Measurements from ENCODE around the gene NFIX. TPM values are rescaled to one million over a fixed set of nuclear protein-coding genes. Genes with fewer than 3 reads are reported as not detected.

NFIX gene
- 1 to 10 TPM in 2 of 3 donors, under 1 TPM in 1; 0.61 to 2.1 (median 1.3) TPM for total RNA-seq
- total RNA-seq (2013), result 1.1 TPM

DNA sequence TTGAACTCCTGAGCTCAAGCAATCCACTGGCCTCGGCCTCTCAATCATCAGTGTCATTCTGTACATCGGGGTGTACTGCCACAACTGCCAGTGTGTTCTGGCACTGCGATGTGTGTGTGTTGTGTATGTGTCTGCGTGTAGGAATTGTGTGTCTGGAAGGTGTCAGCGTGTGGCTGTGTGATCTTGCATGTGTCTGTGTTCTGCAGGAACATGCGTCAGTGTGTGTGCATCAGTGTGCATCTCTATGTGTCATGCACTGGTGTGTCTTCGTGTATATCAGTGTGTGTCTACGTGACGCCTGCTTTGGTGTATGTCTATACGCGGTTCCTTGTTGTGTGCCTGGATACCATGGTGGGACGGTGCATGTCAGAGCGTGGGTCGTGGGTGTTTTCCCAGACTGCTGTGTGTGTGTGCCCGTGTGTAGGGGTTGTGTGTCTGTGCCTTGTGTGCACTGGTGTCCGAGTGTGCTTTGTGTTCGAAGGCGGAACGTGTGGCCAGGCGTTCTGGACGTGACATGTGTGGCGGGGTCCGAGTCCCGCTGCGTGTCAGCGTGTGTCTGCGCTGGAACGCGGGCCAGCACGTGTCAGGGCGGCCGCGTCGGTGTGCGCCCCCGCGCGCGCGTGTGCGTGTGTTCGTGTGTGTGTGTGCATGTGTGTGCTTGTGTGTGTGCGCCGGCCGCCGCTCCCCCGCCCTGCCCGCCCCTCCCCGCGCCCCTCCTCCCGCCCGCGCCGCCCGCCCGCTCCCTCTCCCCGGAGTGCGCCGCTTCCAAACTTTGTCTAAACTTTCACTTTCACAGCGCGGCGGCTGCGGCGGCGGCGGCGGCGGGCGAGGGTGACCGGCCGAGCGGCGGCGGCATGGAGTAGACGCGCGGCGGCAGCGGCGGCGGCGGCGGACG is at the start of gene NFIX:
Gene NFIX (plus strand): TSS at position 775 of the 895 bp plus-strand sequence. CDS start 363 bp downstream, outside the sequence.
- intact Hi-C loops (cut with micrococcal nuclease), result no loop called here
- Histone ChIP-seq H3K27me3 (ENCODE audit: control insufficient read depth, insufficient read depth, low read length) (peaks cover 5% of the 10 kb centered on the region), H3K36me3 (ENCODE audit: control insufficient read depth, insufficient read depth, low read length) (no peaks in the 10 kb centered on the region), H3K9me3 (ENCODE audit: control insufficient read depth, insufficient read depth, low read length) (no peaks in the 10 kb centered on the region), H3K4me3 (ENCODE audit: low read length) (peak within 1 kb of the TSS; percentile 33), H3K27ac (ENCODE audit: low read length) (no peak within 1 kb of the TSS), H3K4me1 (ENCODE audit: control insufficient read depth, insufficient read depth, low read length) (peaks cover 12% of the 10 kb centered on the region)
- peaks cover 6 to 11% of the 10 kb centered on the region in 2 donors for H3K4me1 Mint-ChIP-seq
- no peaks in the 10 kb centered on the region for H3K36me3 Mint-ChIP-seq
- peaks cover 16 to 43% of the 10 kb centered on the region in 2 donors for H3K27me3 Mint-ChIP-seq (ENCODE audit: low read depth in 2 of 2)
- ATAC-seq (peak; percentile 46 to 67 (median 59)), DNase-seq (peak; percentile 60 to 66)
- H3K9me3 Mint-ChIP-seq, result no peaks in the 10 kb centered on the region
- H3K4me3 Mint-ChIP-seq, result peak within 1 kb of the TSS; percentile 91
- WGBS (ENCODE audit: insufficient coverage), result 9% methylated on average over 84 of the region's 84 CpGs
- H3K27ac Mint-ChIP-seq, result peak within 1 kb of the TSS; percentile 60 to 85
- TF ChIP-seq, protein P1, sequence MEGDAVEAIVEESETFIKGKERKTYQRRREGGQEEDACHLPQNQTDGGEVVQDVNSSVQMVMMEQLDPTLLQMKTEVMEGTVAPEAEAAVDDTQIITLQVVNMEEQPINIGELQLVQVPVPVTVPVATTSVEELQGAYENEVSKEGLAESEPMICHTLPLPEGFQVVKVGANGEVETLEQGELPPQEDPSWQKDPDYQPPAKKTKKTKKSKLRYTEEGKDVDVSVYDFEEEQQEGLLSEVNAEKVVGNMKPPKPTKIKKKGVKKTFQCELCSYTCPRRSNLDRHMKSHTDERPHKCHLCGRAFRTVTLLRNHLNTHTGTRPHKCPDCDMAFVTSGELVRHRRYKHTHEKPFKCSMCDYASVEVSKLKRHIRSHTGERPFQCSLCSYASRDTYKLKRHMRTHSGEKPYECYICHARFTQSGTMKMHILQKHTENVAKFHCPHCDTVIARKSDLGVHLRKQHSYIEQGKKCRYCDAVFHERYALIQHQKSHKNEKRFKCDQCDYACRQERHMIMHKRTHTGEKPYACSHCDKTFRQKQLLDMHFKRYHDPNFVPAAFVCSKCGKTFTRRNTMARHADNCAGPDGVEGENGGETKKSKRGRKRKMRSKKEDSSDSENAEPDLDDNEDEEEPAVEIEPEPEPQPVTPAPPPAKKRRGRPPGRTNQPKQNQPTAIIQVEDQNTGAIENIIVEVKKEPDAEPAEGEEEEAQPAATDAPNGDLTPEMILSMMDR (IDR thresholded peaks at IDR 0.05), result no peak

DNA sequence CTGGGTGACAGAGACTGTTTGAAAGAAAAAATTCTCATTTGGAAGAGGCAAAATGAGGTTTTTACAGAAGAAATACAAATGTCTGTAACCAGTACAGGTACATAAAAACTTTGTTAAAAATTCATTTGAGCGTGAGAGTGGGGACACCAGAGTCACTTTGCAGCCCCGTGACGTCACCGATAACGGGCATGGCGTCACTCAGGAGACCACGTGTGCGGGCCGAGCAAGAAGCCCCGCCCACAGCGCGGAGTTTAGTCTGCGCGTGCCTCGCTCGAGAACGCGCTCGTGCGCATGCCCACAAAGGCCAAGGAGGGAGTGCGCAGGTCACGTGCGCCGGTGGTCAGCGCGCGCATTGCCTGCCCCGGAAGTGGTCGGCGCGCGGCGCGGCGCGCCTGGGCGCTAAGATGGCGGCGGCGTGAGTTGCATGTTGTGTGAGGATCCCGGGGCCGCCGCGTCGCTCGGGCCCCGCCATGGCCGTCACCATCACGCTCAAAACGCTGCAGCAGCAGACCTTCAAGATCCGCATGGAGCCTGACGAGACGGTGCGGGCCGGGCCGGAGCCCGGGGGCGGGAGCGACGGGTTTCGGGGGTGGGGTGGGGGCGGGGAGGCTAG is 49.7 kb upstream of the NFIX start, which contains the start of gene RAD23A:
Gene RAD23A (plus strand): TSS at position 384 of the 613 bp plus-strand sequence. CDS start 87 bp downstream, at position 471.
- intact Hi-C loops (cut with micrococcal nuclease), result no loop called here
- ATAC-seq, result peak; percentile 88 to 95 (median 88)
- peaks cover 45% of the 10 kb centered on the region for H3K4me1 ChIP-seq (ENCODE audit: control insufficient read depth, insufficient read depth, low read length)
- whole genome bisulfite sequencing (ENCODE audit: insufficient coverage), result under 1% methylated on average over 62 of the region's 62 CpGs
- H3K36me3 ChIP-seq (ENCODE audit: control insufficient read depth, insufficient read depth, low read length), result peaks cover 71% of the 10 kb centered on the region
- no peaks in the 10 kb centered on the region for H3K27me3 Mint-ChIP-seq (ENCODE audit: low read depth in 2 of 2)
- H3K36me3 Mint-ChIP-seq, result no peaks in the 10 kb centered on the region
- peak within 1 kb of the TSS; percentile 97 for H3K4me3 Mint-ChIP-seq
- peak within 1 kb of the TSS; percentile 57 for H3K4me3 ChIP-seq (ENCODE audit: low read length)
- DNase-seq, result peak; percentile 99 to 100
- no peaks in the 10 kb centered on the region for H3K9me3 Mint-ChIP-seq
- no peaks in the 10 kb centered on the region for H3K9me3 ChIP-seq (ENCODE audit: control insufficient read depth, insufficient read depth, low read length)
- H3K27me3 ChIP-seq (ENCODE audit: control insufficient read depth, insufficient read depth, low read length), result no peaks in the 10 kb centered on the region
- peaks cover 30 to 35% of the 10 kb centered on the region in 2 donors for H3K4me1 Mint-ChIP-seq
- H3K27ac Mint-ChIP-seq, result peak within 1 kb of the TSS; percentile 94
- H3K27ac ChIP-seq (ENCODE audit: low read length), result peak within 1 kb of the TSS; percentile 87
- TF ChIP-seq, protein P1 (IDR thresholded peaks at IDR 0.05), result no peak

DNA sequence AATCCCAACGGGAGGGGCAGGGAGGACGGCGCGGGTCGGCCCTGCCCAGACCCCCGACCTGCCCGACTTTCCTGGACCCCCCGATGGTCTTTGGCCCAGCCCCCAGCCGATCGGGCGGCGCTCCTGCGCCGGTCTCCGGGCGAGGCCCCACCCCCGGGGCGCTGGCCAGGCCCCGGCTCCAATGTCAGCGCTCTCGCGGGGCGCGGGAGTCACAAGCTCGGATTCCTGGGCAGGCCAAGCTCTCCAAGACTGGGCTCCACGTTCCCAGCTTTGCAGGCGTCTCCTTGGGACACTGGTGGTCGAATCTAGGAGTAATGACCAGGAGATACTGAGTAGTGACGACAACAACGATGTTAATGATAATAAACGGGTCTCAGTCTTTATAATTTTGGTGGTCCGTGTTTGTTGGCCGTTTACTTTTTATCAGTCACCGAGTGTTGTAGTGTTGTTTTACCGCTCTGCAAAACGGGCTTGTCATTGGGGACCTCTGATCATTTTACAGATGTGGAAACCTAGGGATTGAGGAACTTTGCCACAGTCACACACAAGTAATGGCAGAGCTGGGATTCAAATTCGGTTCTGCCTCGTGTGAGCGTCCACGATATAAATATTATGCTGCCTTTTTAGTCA is 49.1 kb upstream of the NFIX start:
- WGBS (ENCODE audit: insufficient coverage), result 2% methylated on average over 40 of the region's 40 CpGs
- H3K27me3 Mint-ChIP-seq (ENCODE audit: low read depth in 2 of 2), result no peaks in the 10 kb centered on the region
- H3K27ac ChIP-seq (ENCODE audit: low read length), result peak overlapping the region; percentile 77
- H3K4me1 ChIP-seq (ENCODE audit: control insufficient read depth, insufficient read depth, low read length), result peaks cover 38% of the 10 kb centered on the region
- peak overlapping the region; percentile 94 for H3K27ac Mint-ChIP-seq
- H3K9me3 Mint-ChIP-seq, result no peaks in the 10 kb centered on the region
- DNase-seq (peak in 1 of 2 donors; percentile 66), ATAC-seq (peak; percentile 47 to 64 (median 57))
- TF ChIP-seq, protein P1 (IDR thresholded peaks at IDR 0.05), result no peak
- H3K4me3 ChIP-seq (ENCODE audit: low read length), result peak overlapping the region; percentile 57
- no peaks in the 10 kb centered on the region for H3K9me3 ChIP-seq (ENCODE audit: control insufficient read depth, insufficient read depth, low read length)
- peaks cover 70% of the 10 kb centered on the region for H3K36me3 ChIP-seq (ENCODE audit: control insufficient read depth, insufficient read depth, low read length)
- H3K4me1 Mint-ChIP-seq, result peaks cover 27 to 33% of the 10 kb centered on the region in 2 donors
- H3K36me3 Mint-ChIP-seq, result no peaks in the 10 kb centered on the region
- intact Hi-C loops (cut with micrococcal nuclease), result no loop called here
- no peaks in the 10 kb centered on the region for H3K27me3 ChIP-seq (ENCODE audit: control insufficient read depth, insufficient read depth, low read length)
- H3K4me3 Mint-ChIP-seq, result peak overlapping the region; percentile 89

Measured in natural killer cell (primary cell).